GM20431 (cell line): ENCODE measurements around the gene CDCA5.
"Not testable (repeated sequence)": the region's sequence is repeated elsewhere in the genome, so short reads cannot be mapped to it uniquely, and the experiment has no call there.

Experiments used
- in situ Hi-C: fragments of 300-500 bp; cut with MseI, MboI; formaldehyde crosslinking; loops from one replicate; pipeline ENCODE4 v1.15.0; 2020; ENCODE audit warnings: low sequenced_read_pairs; ENCODE audit not compliant: unreplicated experiment

Gene CDCA5

GRCh38 chr11:65120831-65121230, 37.0 kb upstream of the CDCA5 start:
- in situ Hi-C loops: no loop called here

- in situ Hi-C loops: no loop called here
Observed at GRCh38 chr11:65119670-65119995, 35.8 kb upstream of the CDCA5 start.

- in situ Hi-C loops: not testable (repeated sequence)
Observed at GRCh38 chr11:65118891-65119669, 35.2 kb upstream of the CDCA5 start.

DNA sequence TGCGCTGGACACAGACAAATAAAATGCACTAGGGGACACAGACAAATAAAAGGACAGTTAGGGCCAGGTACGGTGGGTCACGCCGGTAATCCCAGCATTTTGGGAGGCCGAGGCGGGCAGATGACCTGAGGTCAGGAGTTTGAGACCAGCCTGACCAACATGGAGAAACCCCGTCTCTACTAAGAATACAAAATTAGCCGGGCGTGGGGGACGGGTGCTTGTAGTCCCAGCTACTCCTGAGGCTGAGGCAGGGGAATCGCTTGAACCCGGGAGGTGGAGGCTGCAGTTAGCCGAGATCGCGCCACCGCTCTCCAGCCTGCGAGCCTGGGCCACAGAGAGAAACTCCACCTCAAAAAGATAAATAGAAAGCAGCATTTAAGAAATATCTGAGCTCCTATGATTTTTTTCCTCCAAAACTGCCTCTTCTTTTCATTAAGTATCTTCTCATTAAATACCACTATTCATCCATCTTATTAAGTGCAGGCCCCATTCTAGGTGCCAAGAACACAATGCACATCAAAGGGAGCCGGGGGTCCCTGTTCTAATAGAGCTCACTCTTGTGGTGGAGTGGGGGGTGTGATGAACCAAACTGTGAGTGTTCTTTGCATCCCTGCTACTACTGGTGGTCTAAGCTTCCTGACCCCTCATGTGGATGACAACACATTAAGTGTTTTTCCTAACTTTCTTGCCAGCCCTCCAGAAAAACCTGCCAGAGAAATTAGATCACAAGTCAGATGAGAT, 34.4 kb upstream of the CDCA5 start:
- in situ Hi-C loops: no loop called here

- in situ Hi-C loops: no loop called here
Observed at GRCh38 chr11:65117206-65118096, 33.6 kb upstream of the CDCA5 start, which contains the start of gene ZNHIT2. ZNHIT2 (minus strand) TSS chr11:65117701; CDS start chr11:65117653, 48 bp downstream.

DNA sequence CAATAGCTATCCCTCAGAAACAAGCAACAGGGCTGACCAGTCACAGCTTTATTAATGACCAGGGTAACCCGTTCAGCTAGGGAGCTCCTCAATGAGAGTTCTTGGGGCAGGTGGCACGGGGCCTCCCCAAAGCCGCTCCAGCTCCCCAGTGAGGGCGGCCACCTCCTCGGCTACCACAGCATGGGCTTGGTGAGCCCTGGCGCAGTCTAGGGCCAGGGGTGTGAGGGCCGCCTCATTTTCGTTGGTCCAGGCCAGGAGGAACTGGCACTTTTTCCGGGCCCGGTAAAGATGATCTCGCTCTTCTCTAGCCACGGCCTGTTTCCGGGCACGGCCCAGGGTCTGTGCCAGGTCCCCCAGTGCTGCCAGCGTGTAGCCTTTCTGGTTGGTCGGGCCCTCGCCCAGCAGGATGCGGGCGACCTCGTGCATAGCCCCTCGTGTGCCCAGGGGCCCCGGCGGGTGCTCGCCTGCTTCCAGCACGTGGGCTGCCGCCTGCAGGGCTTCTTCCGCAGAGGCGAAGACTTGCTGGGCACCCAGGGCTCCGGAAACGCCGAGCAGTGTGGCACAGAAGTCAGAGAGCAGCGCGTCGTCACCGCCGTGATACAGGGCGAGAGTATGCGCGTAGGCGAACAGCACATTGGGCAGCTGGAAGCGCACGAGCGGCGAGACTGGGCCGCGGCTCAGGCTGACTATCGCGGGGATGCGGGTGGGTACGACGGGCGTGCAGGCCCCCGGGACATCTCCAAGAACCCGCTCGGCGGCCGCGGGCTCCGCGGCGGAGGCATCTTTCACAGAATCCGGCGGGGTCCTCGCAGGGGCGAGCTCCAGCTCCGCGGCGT, 32.7 kb upstream of the CDCA5 start:
- in situ Hi-C loops: no loop called here

DNA sequence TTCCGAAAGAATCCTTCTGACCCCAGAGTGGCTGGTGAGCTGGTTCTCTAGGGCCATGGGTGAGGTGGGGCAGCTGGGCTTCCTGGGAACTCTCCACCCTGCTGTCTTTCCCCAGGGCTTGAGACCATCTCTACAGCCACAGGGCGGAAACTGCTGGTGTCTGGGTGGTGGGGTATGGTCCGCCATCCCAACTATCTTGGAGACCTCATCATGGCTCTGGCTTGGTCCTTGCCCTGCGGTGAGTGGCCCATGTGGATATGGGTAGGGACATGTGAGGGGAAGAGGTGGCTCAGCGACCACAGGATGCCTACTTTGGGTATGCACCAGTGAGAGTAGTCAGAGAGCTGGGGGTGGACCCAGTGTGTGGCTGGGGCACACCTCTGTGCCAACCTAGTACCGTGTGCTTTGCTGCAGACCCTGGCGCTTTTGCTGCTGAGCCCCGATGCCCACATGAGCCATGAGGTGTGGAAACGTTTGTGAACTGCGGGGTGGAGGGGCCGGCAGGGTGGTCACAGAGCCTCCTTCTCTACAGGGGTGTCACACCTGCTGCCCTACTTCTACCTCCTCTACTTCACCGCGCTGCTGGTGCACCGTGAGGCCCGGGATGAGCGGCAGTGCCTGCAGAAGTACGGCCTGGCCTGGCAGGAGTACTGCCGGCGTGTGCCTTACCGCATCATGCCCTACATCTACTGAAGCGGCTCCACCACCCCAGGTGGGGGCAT, 31.7 kb upstream of the CDCA5 start:
- in situ Hi-C loops: no loop called here

DNA sequence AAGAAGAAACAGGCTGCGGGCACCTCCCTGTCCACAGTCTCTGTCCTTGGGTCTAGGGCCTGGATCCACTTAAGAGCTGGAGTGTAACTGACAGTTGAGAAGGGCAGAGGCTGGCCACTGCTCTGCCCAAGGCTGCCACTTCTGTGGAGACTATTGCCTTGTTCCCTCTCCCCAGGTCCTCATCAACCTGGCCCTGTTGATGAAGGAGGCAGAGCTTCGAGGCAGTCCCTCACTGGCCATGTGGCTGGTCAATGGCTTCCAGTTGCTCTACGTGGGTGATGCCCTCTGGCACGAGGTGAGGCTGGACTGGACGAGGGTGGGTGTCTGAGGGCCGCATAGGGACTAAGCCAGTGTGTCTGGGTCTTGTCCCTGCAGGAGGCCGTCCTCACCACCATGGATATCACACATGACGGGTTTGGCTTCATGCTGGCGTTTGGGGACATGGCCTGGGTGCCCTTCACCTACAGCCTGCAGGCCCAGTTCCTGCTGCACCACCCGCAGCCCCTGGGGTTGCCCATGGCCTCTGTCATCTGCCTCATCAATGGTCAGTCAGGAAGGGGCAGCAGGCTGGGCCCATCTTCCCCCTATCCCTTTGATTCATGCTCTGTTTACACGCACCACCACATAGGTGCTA, 30.8 kb upstream of the CDCA5 start:
- in situ Hi-C loops: no loop called here

DNA sequence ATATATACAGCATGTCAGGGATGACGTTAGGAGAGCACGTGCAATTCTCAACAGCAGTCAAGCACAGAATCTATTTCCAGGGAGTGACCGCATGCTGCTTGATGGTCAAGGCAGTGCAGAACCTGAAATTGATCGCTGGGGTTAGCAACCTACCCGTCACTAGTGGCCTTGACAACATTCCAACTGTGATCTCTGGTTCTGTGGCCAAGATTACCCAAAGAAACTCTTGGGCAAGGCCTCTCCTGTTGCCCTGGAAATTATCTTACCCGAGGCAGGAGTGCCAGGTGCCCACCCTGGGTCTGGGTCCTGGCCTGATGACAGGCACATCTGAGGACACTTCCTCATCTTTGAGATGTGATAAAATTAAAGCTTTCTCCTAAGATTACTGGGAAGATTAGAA, 30.0 kb upstream of the CDCA5 start:
- in situ Hi-C loops: no loop called here

- in situ Hi-C loops: no loop called here
Observed at GRCh38 chr11:65113361-65113756, 29.5 kb upstream of the CDCA5 start.

DNA sequence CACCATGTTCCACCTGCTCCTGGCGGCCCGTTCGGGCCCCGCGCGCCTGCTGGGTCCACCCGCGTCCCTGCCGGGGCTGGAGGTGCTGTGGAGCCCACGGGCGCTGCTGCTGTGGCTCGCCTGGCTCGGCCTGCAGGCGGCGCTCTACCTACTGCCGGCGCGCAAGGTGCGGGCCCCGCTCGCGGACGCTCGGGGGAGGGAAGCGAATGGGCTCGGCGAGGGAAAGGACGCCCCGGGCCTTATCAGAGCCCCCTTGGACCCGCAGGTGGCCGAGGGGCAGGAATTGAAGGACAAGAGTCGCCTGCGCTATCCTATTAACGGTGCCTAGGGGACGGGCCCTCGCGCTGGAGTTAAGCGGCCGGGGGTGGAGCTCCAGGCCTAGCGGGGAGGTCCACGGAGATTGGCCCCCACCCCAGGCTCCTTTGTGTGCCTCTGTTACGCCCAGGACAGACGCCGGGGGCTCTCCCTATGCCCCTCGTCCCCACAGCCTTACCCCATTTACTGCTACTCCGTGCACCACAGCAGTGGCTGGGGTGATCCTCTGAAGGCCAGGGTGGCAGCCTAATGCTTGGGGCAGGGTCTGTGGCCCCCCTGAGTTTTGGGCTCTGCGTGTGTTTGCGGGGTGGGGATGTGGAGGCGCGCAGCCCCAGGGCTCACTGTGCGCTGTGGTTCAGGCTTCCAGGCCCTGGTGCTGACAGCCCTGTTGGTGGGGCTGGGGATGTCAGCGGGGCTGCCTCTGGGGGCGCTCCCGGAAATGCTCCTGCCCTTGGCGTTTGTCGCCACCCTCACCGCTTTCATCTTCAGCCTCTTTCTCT, 28.9 kb upstream of the CDCA5 start:
- in situ Hi-C loops: no loop called here

DNA sequence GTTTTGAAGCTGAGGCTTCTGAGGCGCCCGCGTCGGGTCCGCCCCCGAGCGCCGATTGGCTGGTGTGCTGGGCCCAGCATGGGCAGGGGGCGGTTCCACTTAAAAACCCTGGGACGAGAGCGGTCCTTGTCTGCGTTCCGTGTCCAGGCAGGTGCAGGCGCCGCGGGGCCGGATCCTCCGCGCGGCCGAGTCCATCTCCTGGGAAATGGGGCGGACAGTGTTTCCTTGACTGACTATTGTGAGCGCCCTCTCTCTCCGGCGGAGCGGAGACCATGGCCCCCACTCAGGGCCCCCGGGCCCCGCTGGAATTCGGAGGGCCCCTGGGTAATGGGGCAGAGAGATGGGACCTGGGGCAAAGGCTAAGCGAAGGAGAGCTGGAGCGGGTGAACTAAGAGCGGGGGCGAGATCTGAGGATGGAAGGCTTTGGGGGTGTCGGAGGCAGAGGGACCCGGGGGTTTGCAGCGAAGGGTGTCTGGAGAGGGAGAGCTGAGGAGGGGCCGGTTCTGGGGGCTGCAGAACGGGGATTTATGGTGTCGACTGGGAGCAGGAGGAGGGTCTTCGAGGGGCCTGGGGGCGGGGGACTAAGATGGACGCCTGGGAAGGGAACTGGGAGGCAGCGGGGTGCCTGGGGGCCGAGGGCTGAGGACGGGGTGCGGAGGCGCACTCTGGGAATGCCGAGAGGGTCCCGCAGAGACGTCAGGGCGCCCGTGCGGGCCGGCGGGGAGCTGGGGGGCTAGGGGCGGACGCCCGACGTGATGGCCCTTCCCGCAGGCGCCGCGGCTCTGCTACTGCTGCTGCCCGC, 28.1 kb upstream of the CDCA5 start, which contains the start of gene TM7SF2:
TSS of gene TM7SF2 (plus strand) at position 129 of the 802 bp plus-strand sequence. CDS start at position 273, 144 bp downstream.
- in situ Hi-C loops: no loop called here

GRCh38 chr11:65111159-65111743, 27.4 kb upstream of the CDCA5 start:
- in situ Hi-C loops: no loop called here

DNA sequence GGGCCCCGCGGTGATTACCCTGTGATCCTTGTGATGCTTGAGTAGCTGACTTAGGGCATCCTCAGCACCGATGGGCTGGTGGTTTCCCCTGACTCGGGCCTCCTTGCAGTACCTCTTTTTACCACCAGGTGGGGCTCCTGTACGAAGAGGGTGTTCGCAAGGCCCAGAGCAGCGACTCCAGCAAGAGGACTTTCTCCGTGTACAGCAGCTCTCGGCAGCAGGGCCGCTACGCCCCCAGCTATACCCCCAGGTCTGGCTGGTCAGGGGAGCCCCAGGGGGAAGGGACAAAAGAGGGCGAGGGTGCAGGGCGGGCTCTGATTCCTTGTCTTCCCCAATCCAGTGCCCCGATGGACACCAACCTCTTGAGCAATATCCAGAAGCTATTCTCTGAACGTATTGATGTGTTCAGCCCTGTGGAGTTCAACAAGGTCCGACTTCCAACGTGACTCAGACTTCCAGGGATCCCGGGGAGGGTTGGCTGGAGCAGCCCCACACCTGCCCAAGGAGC, 26.6 kb upstream of the CDCA5 start:
- in situ Hi-C loops: no loop called here

GRCh38 chr11:65109231-65110198, 25.7 kb upstream of the CDCA5 start:
- in situ Hi-C loops: no loop called here
